HAP-1 (cell line): ENCODE data around the gene MPPE1.
"Not testable (repeated sequence)": the region's sequence is repeated elsewhere in the genome, so short reads cannot be mapped to it uniquely, and the experiment has no call there.

ENCODE experiments used
- DNase-seq, 2 experiments: peaks; one replicate each; pipeline ENCODE4 v3.0.0-alpha.2; 2016 to 2020; ENCODE audit warnings: low spot score in 2 of 2
- H3K27me3 ChIP-seq: fragments of 250-450 bp; sonication (Bioruptor Pico); 2 replicates; pipeline ENCODE4 v1.5.1; 2020; ENCODE audit warnings: low read depth, mild to moderate bottlenecking, moderate library complexity
- H3K36me3 ChIP-seq: fragments of 250-450 bp; sonication (Bioruptor Pico); replicated peaks from 2 replicates; pipeline ENCODE4 v1.5.1; 2020; ENCODE audit warnings: mild to moderate bottlenecking
- H3K4me1 ChIP-seq: fragments of 250-450 bp; sonication (Bioruptor Pico); 2 replicates; pipeline ENCODE4 v1.5.1; 2020; ENCODE audit warnings: mild to moderate bottlenecking
- H3K4me3 ChIP-seq: fragments of 250-450 bp; sonication (Bioruptor Pico); 2 replicates; pipeline ENCODE4 v1.5.1; 2020; ENCODE audit warnings: mild to moderate bottlenecking, moderate library complexity
- H3K9me3 ChIP-seq: fragments of 250-450 bp; sonication (Bioruptor Pico); 2 replicates; pipeline ENCODE4 v1.5.1; 2020; ENCODE audit warnings: mild to moderate bottlenecking, moderate library complexity
- in situ Hi-C: fragments of 300-500 bp; cut with MboI; formaldehyde crosslinking; loops from 3 replicates; pipeline ENCODE4 v1.14.3; 2020; ENCODE audit warnings: low sequenced_read_pairs, inconsistent platforms, mixed read lengths

MPPE1 gene

GRCh38 chr18:11864471-11864870 lies 43.6 kb downstream of the MPPE1 start:
- no peaks in the 10 kb centered on the region for H3K36me3 ChIP-seq
- H3K4me3 ChIP-seq: no peak overlapping the region
- no peaks in the 10 kb centered on the region for H3K27me3 ChIP-seq
- no peaks in the 10 kb centered on the region for H3K9me3 ChIP-seq
- in situ Hi-C loops: no loop called here
- no peaks in the 10 kb centered on the region for H3K4me1 ChIP-seq
- DNase-seq: no peak

- no peaks in the 10 kb centered on the region for H3K9me3 ChIP-seq
- H3K4me1 ChIP-seq: no peaks in the 10 kb centered on the region
- DNase-seq: no peak
- in situ Hi-C loops: no loop called here
- H3K36me3 ChIP-seq: no peaks in the 10 kb centered on the region
- no peaks in the 10 kb centered on the region for H3K27me3 ChIP-seq
- H3K4me3 ChIP-seq: no peak overlapping the region
Observed at GRCh38 chr18:11862468-11863137, 45.5 kb downstream of the MPPE1 start.

GRCh38 chr18:11861583-11862288 lies 46.4 kb downstream of the MPPE1 start:
- Histone ChIP-seq H3K4me3 (no peak overlapping the region), H3K27me3 (no peaks in the 10 kb centered on the region), H3K9me3 (no peaks in the 10 kb centered on the region), H3K4me1 (no peaks in the 10 kb centered on the region), H3K36me3 (no peaks in the 10 kb centered on the region)
- no peak for DNase-seq
- in situ Hi-C loops: no loop called here

GRCh38 chr18:11860594-11861450 lies 47.3 kb downstream of the MPPE1 start:
- Histone ChIP-seq H3K4me1 (no peaks in the 10 kb centered on the region), H3K36me3 (no peaks in the 10 kb centered on the region), H3K27me3 (no peaks in the 10 kb centered on the region), H3K4me3 (no peak overlapping the region), H3K9me3 (no peaks in the 10 kb centered on the region)
- in situ Hi-C loops: no loop called here
- DNase-seq: no peak

GRCh38 chr18:11859903-11860407 lies 48.2 kb downstream of the MPPE1 start:
- in situ Hi-C loops: no loop called here
- no peaks in the 10 kb centered on the region for H3K9me3 ChIP-seq
- no peaks in the 10 kb centered on the region for H3K4me1 ChIP-seq
- DNase-seq: no peak
- no peaks in the 10 kb centered on the region for H3K27me3 ChIP-seq
- H3K36me3 ChIP-seq: no peaks in the 10 kb centered on the region
- H3K4me3 ChIP-seq: no peak overlapping the region

- Histone ChIP-seq H3K4me1 (no peaks in the 10 kb centered on the region), H3K4me3 (no peak overlapping the region), H3K27me3 (no peaks in the 10 kb centered on the region), H3K36me3 (no peaks in the 10 kb centered on the region), H3K9me3 (no peaks in the 10 kb centered on the region)
- in situ Hi-C loops: no loop called here
- no peak for DNase-seq
Observed at GRCh38 chr18:11859282-11859830, 48.8 kb downstream of the MPPE1 start.

GRCh38 chr18:11857177-11857887 lies 50.8 kb downstream of the MPPE1 start:
- in situ Hi-C loops: no loop called here
- DNase-seq: no peak
- Histone ChIP-seq H3K4me1 (peaks cover 4% of the 10 kb centered on the region; the same call in 1 of the 2 replicates), H3K36me3 (no peaks in the 10 kb centered on the region), H3K9me3 (no peaks in the 10 kb centered on the region), H3K4me3 (no peak overlapping the region), H3K27me3 (no peaks in the 10 kb centered on the region)

- in situ Hi-C loops, H3K4me3 ChIP-seq, H3K9me3 ChIP-seq, DNase-seq, H3K36me3 ChIP-seq, H3K27me3 ChIP-seq: not testable (repeated sequence)
- H3K4me1 ChIP-seq: peaks cover 15% of the 10 kb centered on the region
Observed at GRCh38 chr18:11854554-11854953, 53.6 kb downstream of the MPPE1 start.

- Histone ChIP-seq H3K27me3 (no peaks in the 10 kb centered on the region), H3K9me3 (no peaks in the 10 kb centered on the region), H3K4me3 (peak overlapping the region; percentile 63), H3K36me3 (no peaks in the 10 kb centered on the region), H3K4me1 (peaks cover 15% of the 10 kb centered on the region)
- peak in 1 of 2 experiments; percentile 35 for DNase-seq
- in situ Hi-C loops: no loop called here
Observed at GRCh38 chr18:11851806-11852337, 56.2 kb downstream of the MPPE1 start.

GRCh38 chr18:11851146-11851805 lies 56.8 kb downstream of the MPPE1 start, which contains the start of gene CHMP1B:
Gene CHMP1B (plus strand): TSS chr18:11851413. CDS start chr18:11851512, 99 bp downstream.
- peak within 1 kb of the TSS; percentile 63 for H3K4me3 ChIP-seq
- H3K36me3 ChIP-seq: no peaks in the 10 kb centered on the region
- no peaks in the 10 kb centered on the region for H3K9me3 ChIP-seq
- DNase-seq: peak; percentile 86 to 98
- peaks cover 15% of the 10 kb centered on the region for H3K4me1 ChIP-seq
- in situ Hi-C loops: no loop called here
- H3K27me3 ChIP-seq: no peaks in the 10 kb centered on the region

GRCh38 chr18:11850821-11851145 lies 57.3 kb downstream of the MPPE1 start:
- in situ Hi-C loops: no loop called here
- H3K4me3 ChIP-seq: peak overlapping the region; percentile 63
- peak in 1 of 2 experiments; percentile 12 for DNase-seq
- no peaks in the 10 kb centered on the region for H3K36me3 ChIP-seq
- H3K27me3 ChIP-seq: no peaks in the 10 kb centered on the region
- H3K9me3 ChIP-seq: no peaks in the 10 kb centered on the region
- peaks cover 15% of the 10 kb centered on the region for H3K4me1 ChIP-seq

GRCh38 chr18:11849841-11850634 lies 58.1 kb downstream of the MPPE1 start:
- H3K4me1 ChIP-seq: peaks cover 15% of the 10 kb centered on the region
- H3K4me3 ChIP-seq: peak overlapping the region; percentile 63; the same call in 1 of the 2 replicates
- no peaks in the 10 kb centered on the region for H3K36me3 ChIP-seq
- in situ Hi-C loops: no loop called here
- peak; percentile 17 to 65 for DNase-seq
- H3K9me3 ChIP-seq: no peaks in the 10 kb centered on the region
- H3K27me3 ChIP-seq: no peaks in the 10 kb centered on the region
